MM.1S (cell line): ENCODE results near the gene MNAT1.

Experiments used
- DNase-seq: peaks from one replicate; pipeline ENCODE4 v3.0.0-alpha.2; 2015
- H2AFZ ChIP-seq: fragments of 300-600 bp; sonication (generic); 2 replicates; pipeline ENCODE4 v1.6.0; 2016; ENCODE audit warnings: antibody characterized with exemption, low read length
- H3F3A ChIP-seq: fragments of 300-600 bp; sonication (generic); 2 replicates; pipeline ENCODE4 v1.6.1; 2016; ENCODE audit warnings: mild to moderate bottlenecking, antibody characterized with exemption, low read length, moderate library complexity, mixed read lengths; ENCODE audit not compliant: insufficient read depth
- H3K27ac ChIP-seq: fragments of 300-600 bp; sonication (generic); 2 replicates; pipeline ENCODE4 v1.5.1; 2016; ENCODE audit warnings: mild to moderate bottlenecking, low read length
- H3K27me3 ChIP-seq: fragments of 300-600 bp; sonication (generic); replicated peaks from 2 replicates; pipeline ENCODE4 v1.6.0; 2016; ENCODE audit warnings: low read length; ENCODE audit not compliant: insufficient read depth
- H3K36me3 ChIP-seq: fragments of 300-600 bp; sonication (generic); replicated peaks from 2 replicates; pipeline ENCODE4 v1.6.1; 2016; ENCODE audit warnings: mild to moderate bottlenecking, low read length, mixed read lengths; ENCODE audit not compliant: insufficient read depth
- H3K4me1 ChIP-seq: fragments of 300-600 bp; sonication (generic); 2 replicates; pipeline ENCODE4 v1.6.1; 2016; ENCODE audit warnings: low read length, mixed read lengths
- H3K4me2 ChIP-seq: fragments of 300-600 bp; sonication (generic); 2 replicates; pipeline ENCODE4 v1.6.0; 2016; ENCODE audit warnings: low read depth, low read length
- H3K4me3 ChIP-seq: fragments of 300-600 bp; sonication (generic); 2 replicates; pipeline ENCODE4 v1.5.1; 2016; ENCODE audit warnings: low read length, mixed read lengths
- H3K79me2 ChIP-seq: fragments of 300-600 bp; sonication (generic); 2 replicates; pipeline ENCODE4 v1.6.1; 2016; ENCODE audit warnings: mixed run types, low read length, mixed read lengths
- H3K9ac ChIP-seq: fragments of 300-600 bp; sonication (generic); 2 replicates; pipeline ENCODE4 v1.6.1; 2016; ENCODE audit warnings: low read length, mixed read lengths
- H3K9me2 ChIP-seq: fragments of 300-600 bp; sonication (generic); replicated peaks from 2 replicates; pipeline ENCODE4 v1.6.1; 2016; ENCODE audit warnings: mild to moderate bottlenecking, low read length, mixed read lengths; ENCODE audit not compliant: insufficient read depth
- H3K9me3 ChIP-seq: fragments of 300-600 bp; sonication (generic); replicated peaks from 2 replicates; pipeline ENCODE4 v1.6.1; 2016; ENCODE audit warnings: mild to moderate bottlenecking, low read length, mixed read lengths; ENCODE audit not compliant: insufficient read depth
- H4K20me1 ChIP-seq: fragments of 300-600 bp; sonication (generic); 2 replicates; pipeline ENCODE4 v1.6.1; 2016; ENCODE audit warnings: mild to moderate bottlenecking, low read length, moderate library complexity, mixed read lengths; ENCODE audit not compliant: insufficient read depth
- EZH2 ChIP-seq: fragments of 300-600 bp; sonication (generic); optimal IDR thresholded peaks from 2 replicates; pipeline ENCODE3; 2017; ENCODE audit warnings: low read depth, mild to moderate bottlenecking, antibody characterized with exemption, low read length, mixed read lengths
- EZH2phosphoT487 ChIP-seq: fragments of 300-600 bp; sonication (generic); IDR thresholded peaks from 2 replicates; pipeline ENCODE4 v1.6.1; 2018; ENCODE audit warnings: antibody characterized with exemption, low read length
- TF ChIP-seq, protein P1 (sequence below): fragments of 300-600 bp; sonication (generic); IDR thresholded peaks from 2 replicates; pipeline ENCODE4 v1.5.1; 2016; ENCODE audit warnings: antibody characterized with exemption, low read length, mixed read lengths

MNAT1 gene

DNA sequence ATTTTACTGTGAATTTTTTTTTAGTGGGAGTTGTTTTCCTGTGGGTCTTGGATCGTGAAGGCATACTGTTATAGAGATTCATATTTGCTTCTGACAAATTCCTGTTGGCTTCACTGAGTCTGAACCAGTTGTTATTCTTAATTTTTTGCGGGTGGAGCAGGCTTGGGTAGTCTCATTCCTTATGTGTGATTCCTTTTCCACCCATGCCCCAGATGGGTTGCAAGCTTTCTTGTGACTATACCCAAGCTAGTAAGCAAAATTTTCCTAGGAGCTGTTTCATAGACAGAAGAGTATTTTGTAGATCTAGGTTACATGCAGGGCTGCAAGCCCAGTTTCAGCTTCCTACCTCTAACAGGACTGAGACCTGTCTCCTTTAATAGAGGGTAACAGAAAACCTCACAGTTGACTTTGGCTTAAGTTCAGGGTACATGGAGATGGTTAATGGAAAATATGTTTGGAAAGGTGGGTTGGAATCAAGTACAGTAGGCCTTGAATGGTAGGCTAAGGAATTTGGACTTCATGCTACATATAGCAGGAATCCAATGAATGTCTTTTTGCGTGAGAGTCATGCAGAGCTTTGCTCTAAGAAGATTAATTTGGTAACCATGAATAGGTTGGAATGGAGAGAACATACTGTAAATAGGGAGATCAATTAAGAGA lies 217.3 kb downstream of the MNAT1 start:
- TF ChIP-seq EZH2phosphoT487: no peak
- no peak for TF ChIP-seq EZH2
- TF ChIP-seq, protein P1, sequence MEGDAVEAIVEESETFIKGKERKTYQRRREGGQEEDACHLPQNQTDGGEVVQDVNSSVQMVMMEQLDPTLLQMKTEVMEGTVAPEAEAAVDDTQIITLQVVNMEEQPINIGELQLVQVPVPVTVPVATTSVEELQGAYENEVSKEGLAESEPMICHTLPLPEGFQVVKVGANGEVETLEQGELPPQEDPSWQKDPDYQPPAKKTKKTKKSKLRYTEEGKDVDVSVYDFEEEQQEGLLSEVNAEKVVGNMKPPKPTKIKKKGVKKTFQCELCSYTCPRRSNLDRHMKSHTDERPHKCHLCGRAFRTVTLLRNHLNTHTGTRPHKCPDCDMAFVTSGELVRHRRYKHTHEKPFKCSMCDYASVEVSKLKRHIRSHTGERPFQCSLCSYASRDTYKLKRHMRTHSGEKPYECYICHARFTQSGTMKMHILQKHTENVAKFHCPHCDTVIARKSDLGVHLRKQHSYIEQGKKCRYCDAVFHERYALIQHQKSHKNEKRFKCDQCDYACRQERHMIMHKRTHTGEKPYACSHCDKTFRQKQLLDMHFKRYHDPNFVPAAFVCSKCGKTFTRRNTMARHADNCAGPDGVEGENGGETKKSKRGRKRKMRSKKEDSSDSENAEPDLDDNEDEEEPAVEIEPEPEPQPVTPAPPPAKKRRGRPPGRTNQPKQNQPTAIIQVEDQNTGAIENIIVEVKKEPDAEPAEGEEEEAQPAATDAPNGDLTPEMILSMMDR: no peak

DNA sequence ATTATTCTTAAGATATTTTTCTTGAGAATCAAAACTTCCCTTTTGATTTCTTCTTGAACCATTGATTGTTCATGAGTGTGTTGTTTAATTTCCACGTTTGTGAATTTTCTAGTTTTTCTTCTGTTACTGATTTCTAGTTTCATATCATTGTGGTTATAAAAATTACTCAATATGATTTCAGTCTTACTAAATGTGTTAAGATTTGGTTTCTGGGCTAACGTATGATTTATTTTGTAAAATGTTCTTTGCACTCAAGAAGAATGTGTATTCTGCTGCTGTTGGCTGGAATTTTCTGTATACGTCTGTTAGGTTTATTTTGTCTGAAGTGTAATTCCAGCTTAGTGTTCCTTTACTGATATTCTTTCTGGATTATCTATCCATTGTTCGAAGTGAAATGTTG lies 221.6 kb downstream of the MNAT1 start:
- Histone ChIP-seq H3K79me2 (no peaks in the 10 kb centered on the region), H3K4me2 (no peak overlapping the region), H3K4me3 (no peak overlapping the region), H3K9me2 (no peaks in the 10 kb centered on the region), H3K9me3 (no peaks in the 10 kb centered on the region), H3K36me3 (no peaks in the 10 kb centered on the region), H4K20me1 (no peaks in the 10 kb centered on the region), H3K4me1 (no peaks in the 10 kb centered on the region), H2AFZ (no peak overlapping the region), H3K27ac (no peak overlapping the region), H3K9ac (no peak overlapping the region), H3F3A (no peaks in the 10 kb centered on the region), H3K27me3 (no peaks in the 10 kb centered on the region)
- no peak for TF ChIP-seq EZH2phosphoT487
- no peak for TF ChIP-seq EZH2
- TF ChIP-seq, protein P1: no peak
- DNase-seq: no peak

More for the DNA sequence above, 217.3 kb downstream of the MNAT1 start:
- Histone ChIP-seq H3K79me2 (no peaks in the 10 kb centered on the region), H3K9ac (no peak overlapping the region), H3F3A (no peaks in the 10 kb centered on the region), H3K4me3 (no peak overlapping the region), H3K4me2 (no peak overlapping the region), H3K27me3 (no peaks in the 10 kb centered on the region), H3K36me3 (no peaks in the 10 kb centered on the region), H2AFZ (no peak overlapping the region), H3K27ac (no peak overlapping the region), H3K9me3 (no peaks in the 10 kb centered on the region), H4K20me1 (no peaks in the 10 kb centered on the region), H3K9me2 (no peaks in the 10 kb centered on the region), H3K4me1 (no peaks in the 10 kb centered on the region)
- DNase-seq: no peak

DNA sequence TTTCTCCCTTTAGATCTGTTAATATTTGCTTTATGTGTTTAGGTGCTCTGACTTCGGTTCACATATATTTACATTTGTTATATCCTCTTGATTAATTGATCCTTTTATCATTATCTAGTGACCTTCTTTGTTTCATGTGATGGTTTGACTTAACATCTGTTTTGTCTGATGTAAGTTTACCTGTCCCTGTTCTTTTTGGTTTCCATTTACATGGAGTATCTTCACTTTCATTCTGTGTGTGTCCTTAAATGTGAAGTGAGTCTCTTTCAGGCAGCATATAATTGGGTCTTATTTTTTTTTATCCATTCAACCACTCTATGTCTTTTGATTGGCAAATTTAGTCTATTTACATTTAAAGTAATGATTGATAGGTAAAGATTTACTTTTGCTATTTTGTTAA lies 222.1 kb downstream of the MNAT1 start:
- Histone ChIP-seq H3K9ac (no peak overlapping the region), H3K36me3 (no peaks in the 10 kb centered on the region), H3K27me3 (no peaks in the 10 kb centered on the region), H3K79me2 (no peaks in the 10 kb centered on the region), H3K4me3 (no peak overlapping the region), H3F3A (no peaks in the 10 kb centered on the region), H3K9me3 (no peaks in the 10 kb centered on the region), H3K27ac (no peak overlapping the region), H3K4me1 (no peaks in the 10 kb centered on the region), H2AFZ (no peak overlapping the region), H3K9me2 (no peaks in the 10 kb centered on the region), H4K20me1 (no peaks in the 10 kb centered on the region), H3K4me2 (no peak overlapping the region)
- no peak for DNase-seq
- no peak for TF ChIP-seq EZH2
- TF ChIP-seq, protein P1: no peak
- TF ChIP-seq EZH2phosphoT487: no peak
